Neural progenitor cell (in vitro differentiated cells): ENCODE measurements around the gene SUSD2.

Experiments used
- EZH2 ChIP-seq: fragments of 200-600 bp; sonication (generic); IDR thresholded peaks from 2 replicates; pipeline ENCODE4 v1.6.1; 2017; ENCODE audit warnings: antibody characterized with exemption, mild to moderate bottlenecking, moderate library complexity
- EZH2phosphoT487 ChIP-seq: fragments of 200-600 bp; sonication (generic); IDR thresholded peaks from 2 replicates; pipeline ENCODE4 v1.6.1; 2017; ENCODE audit warnings: antibody characterized with exemption
- TF ChIP-seq, protein P1 (sequence below): fragments of 200-600 bp; sonication (generic); IDR thresholded peaks from 2 replicates; pipeline ENCODE4 v1.5.1; 2017; ENCODE audit warnings: antibody characterized with exemption, mild to moderate bottlenecking

DNA sequence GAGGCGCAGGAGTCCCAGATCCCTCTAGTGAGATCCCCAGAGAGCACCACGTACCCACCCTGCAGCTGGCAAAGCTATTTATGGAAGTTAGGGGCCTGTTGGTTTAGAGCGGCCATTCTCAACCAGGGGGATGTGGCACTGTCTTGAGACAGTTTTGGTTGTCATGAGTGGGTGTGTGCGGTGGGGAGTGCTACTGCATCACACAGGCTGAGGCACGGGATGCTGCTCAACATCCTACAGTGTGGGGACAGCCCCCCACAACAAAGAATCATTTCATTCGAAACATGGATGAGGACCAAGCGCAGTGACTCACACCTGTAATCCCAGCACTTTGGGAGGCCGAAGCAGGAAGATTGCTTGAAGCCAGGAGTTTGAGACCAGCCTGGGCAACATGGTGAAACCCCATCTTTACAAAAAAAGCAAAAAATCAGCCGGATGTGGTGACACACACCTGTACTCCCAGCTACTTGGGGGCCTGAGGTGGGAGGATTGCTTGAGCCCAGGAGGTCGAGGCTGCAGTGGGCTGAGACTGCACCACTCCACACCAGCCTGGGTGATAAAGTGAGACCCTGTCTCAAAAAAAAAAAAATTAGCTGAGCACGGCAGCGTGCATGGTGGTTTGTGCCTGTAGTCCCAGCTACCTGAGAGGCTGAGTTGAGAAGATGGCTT lies 35.4 kb downstream of the SUSD2 start:
- TF ChIP-seq, protein P1, sequence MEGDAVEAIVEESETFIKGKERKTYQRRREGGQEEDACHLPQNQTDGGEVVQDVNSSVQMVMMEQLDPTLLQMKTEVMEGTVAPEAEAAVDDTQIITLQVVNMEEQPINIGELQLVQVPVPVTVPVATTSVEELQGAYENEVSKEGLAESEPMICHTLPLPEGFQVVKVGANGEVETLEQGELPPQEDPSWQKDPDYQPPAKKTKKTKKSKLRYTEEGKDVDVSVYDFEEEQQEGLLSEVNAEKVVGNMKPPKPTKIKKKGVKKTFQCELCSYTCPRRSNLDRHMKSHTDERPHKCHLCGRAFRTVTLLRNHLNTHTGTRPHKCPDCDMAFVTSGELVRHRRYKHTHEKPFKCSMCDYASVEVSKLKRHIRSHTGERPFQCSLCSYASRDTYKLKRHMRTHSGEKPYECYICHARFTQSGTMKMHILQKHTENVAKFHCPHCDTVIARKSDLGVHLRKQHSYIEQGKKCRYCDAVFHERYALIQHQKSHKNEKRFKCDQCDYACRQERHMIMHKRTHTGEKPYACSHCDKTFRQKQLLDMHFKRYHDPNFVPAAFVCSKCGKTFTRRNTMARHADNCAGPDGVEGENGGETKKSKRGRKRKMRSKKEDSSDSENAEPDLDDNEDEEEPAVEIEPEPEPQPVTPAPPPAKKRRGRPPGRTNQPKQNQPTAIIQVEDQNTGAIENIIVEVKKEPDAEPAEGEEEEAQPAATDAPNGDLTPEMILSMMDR: no peak
- TF ChIP-seq EZH2 (no peak), EZH2phosphoT487 (no peak)
